Skeletal muscle tissue (tissue), 4 donors: ENCODE results near the gene MTMR3. TPM values are rescaled to one million over a fixed set of nuclear protein-coding genes. Genes with fewer than 3 reads are reported as not detected.

Experiments
- H3K27ac ChIP-seq: one replicate; pipeline ENCODE4 v1.7.0; 2013; ENCODE audit warnings: mild to moderate bottlenecking, low read depth, low read length, inconsistent platforms
- H3K27me3 ChIP-seq, 3 donors: one replicate each; pipeline ENCODE4 v1.7.0; 2013; ENCODE audit warnings: low read length in 3 of 3; ENCODE audit not compliant: control insufficient read depth in 3 of 3, insufficient read depth in 3 of 3
- H3K36me3 ChIP-seq, 3 donors: one replicate each; pipeline ENCODE4 v1.7.0; 2013; ENCODE audit warnings: low read length in 3 of 3; ENCODE audit not compliant: control insufficient read depth in 3 of 3, insufficient read depth in 3 of 3
- H3K4me1 ChIP-seq, 3 donors: one replicate each; pipeline ENCODE4 v1.7.0; 2013; ENCODE audit warnings: low read length in 3 of 3, mild to moderate bottlenecking in 3 of 3; ENCODE audit not compliant: control insufficient read depth in 3 of 3, insufficient read depth in 3 of 3
- H3K4me3 ChIP-seq, 3 donors: one replicate each; pipeline ENCODE4 v1.7.0; 2013; ENCODE audit warnings: low read length in 3 of 3
- H3K9ac ChIP-seq, 3 donors: one replicate each; pipeline ENCODE4 v1.7.0; 2013; ENCODE audit warnings: low read length in 3 of 3, mild to moderate bottlenecking in 3 of 3, moderate library complexity in 2 of 3, low read depth in 1 of 3
- H3K9me3 ChIP-seq, 3 donors: one replicate each; pipeline ENCODE4 v1.7.0; 2013; ENCODE audit warnings: low read length in 3 of 3; ENCODE audit not compliant: control insufficient read depth in 3 of 3
- total RNA-seq: library from RNA; depleted of rRNA; stranded (reverse); fragments of >200 nt; gene quantifications from one replicate; pipeline ENCODE4 v1.2.3, GENCODE V29; 2014
- donor health status: Osteomylitis.

The MTMR3 gene
- total RNA-seq, 1 donor from 2014 or later, result 38.6 TPM

GRCh38 chr22:29933619-29934018 is 50.6 kb downstream of the MTMR3 start:
- H3K4me3 ChIP-seq, result no peak overlapping the region
- no peaks in the 10 kb centered on the region for H3K9me3 ChIP-seq
- H3K27me3 ChIP-seq, result no peaks in the 10 kb centered on the region
- no peak overlapping the region for H3K27ac ChIP-seq
- H3K4me1 ChIP-seq, result peaks cover 0 to 4% (median 4%) of the 10 kb centered on the region in 3 donors
- no peak overlapping the region for H3K9ac ChIP-seq
- H3K36me3 ChIP-seq, result no peaks in the 10 kb centered on the region

- H3K27me3 ChIP-seq, result no peaks in the 10 kb centered on the region
- H3K4me1 ChIP-seq, result peaks cover 0 to 4% (median 4%) of the 10 kb centered on the region in 3 donors
- H3K4me3 ChIP-seq, result no peak overlapping the region
- no peaks in the 10 kb centered on the region for H3K9me3 ChIP-seq
- H3K27ac ChIP-seq, result no peak overlapping the region
- H3K9ac ChIP-seq, result no peak overlapping the region
- no peaks in the 10 kb centered on the region for H3K36me3 ChIP-seq
Measured at GRCh38 chr22:29934596-29934995, 51.6 kb downstream of the MTMR3 start.

GRCh38 chr22:29936186-29936585 is 53.2 kb downstream of the MTMR3 start:
- Histone ChIP-seq H3K9me3 (no peaks in the 10 kb centered on the region), H3K9ac (no peak overlapping the region), H3K36me3 (no peaks in the 10 kb centered on the region), H3K4me1 (peaks cover 0 to 13% (median 8%) of the 10 kb centered on the region in 3 donors), H3K27me3 (no peaks in the 10 kb centered on the region), H3K27ac (no peak overlapping the region), H3K4me3 (no peak overlapping the region)

- Histone ChIP-seq H3K27me3 (no peaks in the 10 kb centered on the region), H3K4me1 (peaks cover 0 to 16% (median 10%) of the 10 kb centered on the region in 3 donors), H3K9me3 (no peaks in the 10 kb centered on the region), H3K27ac (no peak overlapping the region), H3K36me3 (no peaks in the 10 kb centered on the region), H3K4me3 (no peak overlapping the region), H3K9ac (no peak overlapping the region)
Measured at GRCh38 chr22:29937940-29938693, 55.1 kb downstream of the MTMR3 start.

- no peaks in the 10 kb centered on the region for H3K27me3 ChIP-seq
- H3K9me3 ChIP-seq, result no peaks in the 10 kb centered on the region
- H3K4me1 ChIP-seq, result peaks cover 0 to 27% (median 12%) of the 10 kb centered on the region in 3 donors
- H3K27ac ChIP-seq, result no peak overlapping the region
- no peaks in the 10 kb centered on the region for H3K36me3 ChIP-seq
- no peak overlapping the region for H3K9ac ChIP-seq
- no peak overlapping the region for H3K4me3 ChIP-seq
Measured at GRCh38 chr22:29940526-29940925, 57.6 kb downstream of the MTMR3 start.

- Histone ChIP-seq H3K36me3 (no peaks in the 10 kb centered on the region), H3K27me3 (no peaks in the 10 kb centered on the region), H3K4me1 (peaks cover 7 to 31% (median 21%) of the 10 kb centered on the region in 3 donors), H3K9ac (no peak overlapping the region), H3K4me3 (no peak overlapping the region), H3K9me3 (no peaks in the 10 kb centered on the region), H3K27ac (no peak overlapping the region)
Measured at GRCh38 chr22:29944339-29944738, 61.4 kb downstream of the MTMR3 start.

- Histone ChIP-seq H3K9ac (no peak overlapping the region), H3K36me3 (no peaks in the 10 kb centered on the region), H3K27me3 (no peaks in the 10 kb centered on the region), H3K4me1 (peaks cover 11 to 34% (median 21%) of the 10 kb centered on the region in 3 donors), H3K4me3 (no peak overlapping the region), H3K27ac (no peak overlapping the region), H3K9me3 (no peaks in the 10 kb centered on the region)
Measured at GRCh38 chr22:29945435-29945834, 62.5 kb downstream of the MTMR3 start.

- Histone ChIP-seq H3K4me3 (no peak overlapping the region), H3K27me3 (no peaks in the 10 kb centered on the region), H3K4me1 (peaks cover 11 to 26% (median 17%) of the 10 kb centered on the region in 3 donors), H3K36me3 (no peaks in the 10 kb centered on the region), H3K9me3 (no peaks in the 10 kb centered on the region), H3K9ac (no peak overlapping the region), H3K27ac (no peak overlapping the region)
Measured at GRCh38 chr22:29946220-29946619, 63.2 kb downstream of the MTMR3 start.

- Histone ChIP-seq H3K36me3 (no peaks in the 10 kb centered on the region), H3K9ac (no peak overlapping the region), H3K27me3 (no peaks in the 10 kb centered on the region), H3K4me3 (no peak overlapping the region), H3K9me3 (no peaks in the 10 kb centered on the region), H3K4me1 (peaks cover 11 to 27% (median 15%) of the 10 kb centered on the region in 3 donors), H3K27ac (no peak overlapping the region)
Measured at GRCh38 chr22:29947410-29948384, 64.7 kb downstream of the MTMR3 start.

- Histone ChIP-seq H3K27ac (no peak overlapping the region), H3K4me1 (peaks cover 11 to 27% (median 15%) of the 10 kb centered on the region in 3 donors)
Measured at GRCh38 chr22:29948385-29948769, 65.4 kb downstream of the MTMR3 start.

More at GRCh38 chr22:29948385-29948769, 65.4 kb downstream of the MTMR3 start:
- Histone ChIP-seq H3K27me3 (no peaks in the 10 kb centered on the region), H3K4me3 (no peak overlapping the region), H3K36me3 (no peaks in the 10 kb centered on the region), H3K9me3 (no peaks in the 10 kb centered on the region), H3K9ac (no peak overlapping the region)
